Activated naive CD4-positive, alpha-beta T cell treated with anti-CD3 and anti-CD28 coated beads, Interleukin-2, amount 50 U/mL, for 24 hours (primary cell): Measurements from ENCODE around the gene RNASEH2B.

Source experiments
- H3K27ac Mint-ChIP-seq: one replicate; pipeline ENCODE4 v1.8.0; 2021; ENCODE audit warnings: mild to moderate bottlenecking, mixed read lengths
- H3K27me3 Mint-ChIP-seq: one replicate; pipeline ENCODE4 v1.8.0; 2021; ENCODE audit warnings: mixed read lengths
- H3K36me3 Mint-ChIP-seq: one replicate; pipeline ENCODE4 v1.8.0; 2021; ENCODE audit warnings: mixed read lengths
- H3K4me1 Mint-ChIP-seq: one replicate; pipeline ENCODE4 v1.8.0; 2021; ENCODE audit warnings: mixed read lengths
- H3K4me3 Mint-ChIP-seq: one replicate; pipeline ENCODE4 v1.8.0; 2021; ENCODE audit warnings: mild to moderate bottlenecking, mixed read lengths
- H3K9me3 Mint-ChIP-seq: one replicate; pipeline ENCODE4 v1.8.0; 2021; ENCODE audit warnings: mixed read lengths

Gene RNASEH2B

DNA sequence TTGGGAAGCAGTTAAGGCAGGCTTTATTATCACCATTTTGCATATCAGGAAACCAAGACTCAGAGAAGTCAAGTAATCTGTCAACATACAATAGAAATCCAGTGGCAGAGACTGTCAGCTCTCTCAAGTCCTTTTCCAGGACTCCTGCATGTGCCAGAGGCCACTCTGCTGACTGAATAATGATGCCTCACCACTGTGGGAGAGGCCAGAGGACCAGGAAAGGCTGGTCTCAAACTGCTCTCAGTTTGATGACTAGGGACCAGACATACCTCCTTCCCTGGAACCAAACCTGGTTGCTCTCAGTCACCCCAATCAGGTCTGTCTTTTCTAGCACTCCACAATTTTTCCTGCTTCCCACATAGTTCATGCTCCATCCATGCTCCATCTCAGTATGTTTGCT lies 8.0 kb downstream of the RNASEH2B start:
- H3K4me3 Mint-ChIP-seq, result no peak overlapping the region

GRCh38 chr13:50918567-50918966 lies 9.0 kb downstream of the RNASEH2B start:
- Mint-ChIP-seq H3K36me3 (peaks cover 21% of the 10 kb centered on the region), H3K9me3 (peaks cover 11% of the 10 kb centered on the region), H3K4me3 (no peak overlapping the region), H3K27ac (no peak overlapping the region), H3K27me3 (no peaks in the 10 kb centered on the region), H3K4me1 (peaks cover 63% of the 10 kb centered on the region)

More for the DNA sequence above, 8.0 kb downstream of the RNASEH2B start:
- Mint-ChIP-seq H3K4me1 (peaks cover 61% of the 10 kb centered on the region), H3K27me3 (no peaks in the 10 kb centered on the region), H3K9me3 (peaks cover 4% of the 10 kb centered on the region), H3K36me3 (peaks cover 12% of the 10 kb centered on the region), H3K27ac (no peak overlapping the region)

GRCh38 chr13:50919277-50919676 lies 9.7 kb downstream of the RNASEH2B start:
- H3K27ac Mint-ChIP-seq, result no peak overlapping the region
- H3K4me3 Mint-ChIP-seq, result no peak overlapping the region
- H3K9me3 Mint-ChIP-seq, result peaks cover 15% of the 10 kb centered on the region
- H3K4me1 Mint-ChIP-seq, result peaks cover 62% of the 10 kb centered on the region
- no peaks in the 10 kb centered on the region for H3K27me3 Mint-ChIP-seq
- H3K36me3 Mint-ChIP-seq, result peaks cover 27% of the 10 kb centered on the region

DNA sequence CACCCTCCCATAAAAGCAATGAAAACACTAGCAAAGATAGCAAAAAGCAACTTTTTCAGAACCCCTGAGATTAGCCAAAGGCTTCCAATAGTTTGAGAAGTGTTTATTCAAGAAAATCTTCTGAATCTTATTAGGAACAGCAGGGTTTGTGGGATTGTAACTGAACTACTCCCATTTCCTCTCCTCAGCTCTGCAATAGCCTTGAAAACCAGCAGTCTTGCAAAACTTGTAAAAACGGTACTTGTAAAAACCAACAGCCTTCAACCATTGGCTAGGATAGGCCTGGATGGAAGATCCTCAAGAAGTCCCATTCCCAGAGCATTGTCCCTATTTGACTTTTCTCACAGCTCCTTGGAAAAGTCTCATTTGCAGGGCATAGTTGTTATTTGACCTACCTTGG lies 12.1 kb downstream of the RNASEH2B start:
- Mint-ChIP-seq H3K27me3 (no peaks in the 10 kb centered on the region), H3K4me1 (peaks cover 56% of the 10 kb centered on the region), H3K4me3 (no peak overlapping the region), H3K27ac (no peak overlapping the region), H3K36me3 (peaks cover 36% of the 10 kb centered on the region), H3K9me3 (peaks cover 16% of the 10 kb centered on the region)

DNA sequence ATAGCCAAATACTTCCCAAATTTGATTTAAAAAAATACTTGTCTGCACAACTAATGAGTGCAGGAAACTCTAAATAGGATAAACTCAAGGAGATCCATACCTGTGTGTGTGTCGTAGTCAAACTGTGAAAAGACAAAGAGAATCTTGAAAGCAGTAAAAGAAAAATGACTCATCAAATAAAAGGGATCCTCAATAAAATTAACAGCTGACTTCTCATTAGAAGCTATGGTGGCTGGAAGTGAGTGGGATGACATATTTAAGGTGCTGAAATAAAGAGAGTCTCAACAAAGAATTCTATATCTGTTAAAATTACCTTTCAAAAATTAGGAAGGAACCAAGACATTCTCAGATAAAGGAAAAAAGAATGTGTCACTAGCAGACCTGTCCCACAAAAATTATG lies 13.7 kb downstream of the RNASEH2B start:
- H3K27ac Mint-ChIP-seq, result no peak overlapping the region

GRCh38 chr13:50924025-50924424 lies 14.4 kb downstream of the RNASEH2B start:
- Mint-ChIP-seq H3K27me3 (no peaks in the 10 kb centered on the region), H3K27ac (no peak overlapping the region), H3K4me1 (peaks cover 50% of the 10 kb centered on the region), H3K4me3 (no peak overlapping the region), H3K36me3 (peaks cover 39% of the 10 kb centered on the region), H3K9me3 (peaks cover 16% of the 10 kb centered on the region)

More for the DNA sequence above, 13.7 kb downstream of the RNASEH2B start:
- Mint-ChIP-seq H3K27me3 (no peaks in the 10 kb centered on the region), H3K4me1 (peaks cover 54% of the 10 kb centered on the region), H3K9me3 (peaks cover 16% of the 10 kb centered on the region), H3K4me3 (no peak overlapping the region), H3K36me3 (peaks cover 36% of the 10 kb centered on the region)

DNA sequence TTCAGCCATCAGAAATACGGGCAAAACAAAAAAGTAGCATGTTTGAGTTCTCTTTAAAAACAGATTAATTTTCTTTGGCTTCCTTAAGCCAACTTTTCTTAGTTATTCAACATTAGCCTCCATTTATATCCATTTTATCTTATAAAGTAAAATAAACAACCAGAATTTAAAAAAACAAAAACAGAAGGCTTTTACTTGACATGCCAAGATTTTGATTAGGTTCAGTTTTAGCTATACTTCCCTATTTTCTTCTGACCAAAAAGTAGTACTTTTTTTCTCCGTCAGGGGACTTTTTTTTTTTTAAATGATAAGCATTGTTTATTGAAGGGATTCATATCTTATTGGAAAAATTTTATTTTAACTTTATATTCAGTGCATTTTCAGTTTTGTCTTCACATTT lies 18.1 kb downstream of the RNASEH2B start:
- Mint-ChIP-seq H3K9me3 (peaks cover 11% of the 10 kb centered on the region), H3K27me3 (no peaks in the 10 kb centered on the region), H3K36me3 (peaks cover 43% of the 10 kb centered on the region), H3K4me3 (no peak overlapping the region), H3K4me1 (peaks cover 43% of the 10 kb centered on the region), H3K27ac (no peak overlapping the region)

DNA sequence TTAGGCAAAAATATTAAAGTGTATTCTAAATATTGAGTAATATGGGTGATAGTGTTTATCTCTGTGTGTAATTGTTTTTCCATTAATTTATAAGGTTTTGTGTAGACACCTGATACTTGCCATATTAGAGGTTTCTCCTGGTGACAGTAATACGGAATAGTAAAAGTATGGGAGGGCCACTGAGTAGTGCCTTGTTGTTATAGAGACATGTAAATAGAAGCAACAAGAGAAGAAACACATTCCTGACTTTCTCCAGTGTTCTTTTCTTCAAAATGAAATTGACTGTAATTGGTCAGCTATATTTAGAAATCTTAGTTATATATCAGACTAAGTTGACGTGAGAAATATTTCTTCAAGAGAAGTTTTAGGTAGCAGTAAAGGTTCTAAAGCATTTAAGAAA lies 18.5 kb downstream of the RNASEH2B start:
- Mint-ChIP-seq H3K36me3 (peaks cover 42% of the 10 kb centered on the region), H3K4me3 (no peak overlapping the region), H3K9me3 (peaks cover 7% of the 10 kb centered on the region), H3K4me1 (peaks cover 42% of the 10 kb centered on the region), H3K27me3 (no peaks in the 10 kb centered on the region), H3K27ac (no peak overlapping the region)

- Mint-ChIP-seq H3K9me3 (peaks cover 5% of the 10 kb centered on the region), H3K4me1 (peaks cover 42% of the 10 kb centered on the region), H3K27ac (no peak overlapping the region), H3K4me3 (no peak overlapping the region), H3K36me3 (peaks cover 37% of the 10 kb centered on the region), H3K27me3 (no peaks in the 10 kb centered on the region)
Observed at GRCh38 chr13:50928659-50929462, 19.3 kb downstream of the RNASEH2B start.

GRCh38 chr13:50932091-50932490 lies 22.5 kb downstream of the RNASEH2B start:
- Mint-ChIP-seq H3K4me1 (peaks cover 24% of the 10 kb centered on the region), H3K9me3 (peaks cover 9% of the 10 kb centered on the region), H3K36me3 (peaks cover 47% of the 10 kb centered on the region), H3K4me3 (no peak overlapping the region), H3K27ac (no peak overlapping the region), H3K27me3 (no peaks in the 10 kb centered on the region)

DNA sequence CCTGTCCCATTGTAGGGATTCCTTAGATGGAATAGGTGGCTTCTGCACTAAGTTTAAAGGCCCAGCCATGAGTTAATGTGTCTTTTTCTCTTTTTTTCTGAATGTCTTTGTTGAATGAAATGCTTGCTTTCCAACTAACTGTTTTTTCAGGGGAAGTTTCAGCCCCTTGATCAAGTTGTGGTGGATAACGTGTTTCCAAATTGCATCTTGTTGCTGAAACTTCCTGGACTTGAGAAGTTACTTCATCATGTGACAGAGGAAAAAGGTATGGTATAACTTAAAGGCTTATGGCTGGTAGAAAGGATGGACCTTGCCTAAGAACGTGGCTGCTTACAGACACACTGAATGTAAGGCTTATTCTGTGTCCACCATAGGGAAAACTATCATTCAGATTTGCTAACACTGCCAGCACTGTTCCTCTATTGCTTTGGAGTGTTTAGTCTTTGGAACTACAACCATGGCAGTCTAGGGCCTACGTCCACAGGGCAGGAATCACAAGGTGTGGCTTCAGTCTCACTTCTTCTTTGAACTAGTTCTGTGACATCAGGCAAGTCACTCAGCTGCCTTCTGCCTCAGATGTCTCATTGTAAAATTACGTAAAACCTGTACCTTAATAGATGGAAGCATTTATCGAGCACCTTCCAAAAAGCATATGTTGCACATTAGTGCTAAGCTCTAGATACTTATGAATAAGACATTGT lies 25.3 kb downstream of the RNASEH2B start:
- peaks cover 8% of the 10 kb centered on the region for H3K4me1 Mint-ChIP-seq
- peaks cover 49% of the 10 kb centered on the region for H3K36me3 Mint-ChIP-seq
- no peaks in the 10 kb centered on the region for H3K27me3 Mint-ChIP-seq
- no peak overlapping the region for H3K27ac Mint-ChIP-seq
- no peak overlapping the region for H3K4me3 Mint-ChIP-seq
- peaks cover 9% of the 10 kb centered on the region for H3K9me3 Mint-ChIP-seq

DNA sequence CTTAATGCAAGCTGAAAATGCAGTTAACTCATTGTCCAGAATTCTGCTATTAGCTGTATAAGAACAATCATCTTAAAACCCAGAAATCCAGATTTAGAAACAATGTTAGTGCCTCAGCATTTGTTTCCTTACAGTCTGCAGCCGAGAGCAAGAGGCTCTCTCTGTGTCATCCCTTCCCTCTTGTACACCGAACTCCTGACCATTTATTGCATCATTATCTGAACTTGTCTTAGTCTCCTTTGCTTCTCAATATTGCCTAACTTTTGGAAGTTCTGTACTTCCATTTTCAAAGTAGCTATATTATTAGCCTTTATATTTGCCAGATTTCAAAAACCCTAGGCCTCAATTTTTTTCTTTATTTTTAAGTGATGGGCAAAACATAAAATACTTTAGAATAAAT lies 27.1 kb downstream of the RNASEH2B start:
- Mint-ChIP-seq H3K36me3 (peaks cover 51% of the 10 kb centered on the region), H3K4me1 (peaks cover 12% of the 10 kb centered on the region), H3K27ac (no peak overlapping the region), H3K27me3 (no peaks in the 10 kb centered on the region), H3K4me3 (no peak overlapping the region), H3K9me3 (peaks cover 9% of the 10 kb centered on the region)

DNA sequence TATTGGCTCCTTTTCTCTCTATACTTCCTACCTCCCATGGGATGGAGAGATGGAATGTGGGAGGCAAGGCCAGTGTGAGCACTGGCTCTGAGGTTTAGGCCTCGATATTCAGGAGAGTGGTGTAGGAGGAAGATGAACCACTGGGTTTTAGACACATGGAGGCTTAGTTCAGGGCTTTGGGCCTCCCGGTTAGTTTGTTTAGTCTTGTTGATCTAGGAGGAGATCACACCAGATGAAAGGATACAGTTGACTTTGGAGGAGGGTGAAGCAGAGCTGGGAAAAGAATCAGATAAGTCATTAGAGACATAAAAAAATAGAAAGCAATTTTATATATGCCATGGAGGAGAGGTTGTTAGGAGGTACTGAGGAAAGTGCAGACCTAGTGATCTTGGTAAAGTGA lies 30.9 kb downstream of the RNASEH2B start:
- no peaks in the 10 kb centered on the region for H3K27me3 Mint-ChIP-seq
- H3K9me3 Mint-ChIP-seq, result peaks cover 7% of the 10 kb centered on the region
- peaks cover 39% of the 10 kb centered on the region for H3K36me3 Mint-ChIP-seq
- H3K4me3 Mint-ChIP-seq, result no peak overlapping the region
- H3K4me1 Mint-ChIP-seq, result peaks cover 10% of the 10 kb centered on the region
- peak overlapping the region; percentile 41 for H3K27ac Mint-ChIP-seq

DNA sequence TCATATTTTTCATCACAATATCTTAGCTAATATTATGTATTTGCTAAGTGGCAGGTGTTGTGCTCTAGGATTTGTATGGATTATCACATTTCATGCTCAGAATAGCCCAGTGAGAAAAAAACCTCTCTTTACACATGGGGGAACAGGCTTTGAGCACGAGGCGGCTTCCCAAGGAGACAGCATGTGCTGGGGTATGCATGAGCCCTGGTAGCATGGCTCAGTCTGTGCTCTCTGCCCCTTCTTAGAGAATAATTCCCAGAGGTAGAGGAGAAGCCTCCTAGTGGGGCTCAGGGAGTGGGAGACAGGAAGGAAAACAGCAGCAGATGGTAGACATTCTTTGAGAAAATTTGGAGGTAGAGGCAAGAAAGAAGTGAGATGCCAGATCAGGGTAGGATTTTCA lies 31.6 kb downstream of the RNASEH2B start:
- H3K4me1 Mint-ChIP-seq, result peaks cover 6% of the 10 kb centered on the region
- H3K27ac Mint-ChIP-seq, result no peak overlapping the region
- H3K4me3 Mint-ChIP-seq, result no peak overlapping the region
- H3K9me3 Mint-ChIP-seq, result peaks cover under 1% of the 10 kb centered on the region
- peaks cover 34% of the 10 kb centered on the region for H3K36me3 Mint-ChIP-seq
- H3K27me3 Mint-ChIP-seq, result no peaks in the 10 kb centered on the region

DNA sequence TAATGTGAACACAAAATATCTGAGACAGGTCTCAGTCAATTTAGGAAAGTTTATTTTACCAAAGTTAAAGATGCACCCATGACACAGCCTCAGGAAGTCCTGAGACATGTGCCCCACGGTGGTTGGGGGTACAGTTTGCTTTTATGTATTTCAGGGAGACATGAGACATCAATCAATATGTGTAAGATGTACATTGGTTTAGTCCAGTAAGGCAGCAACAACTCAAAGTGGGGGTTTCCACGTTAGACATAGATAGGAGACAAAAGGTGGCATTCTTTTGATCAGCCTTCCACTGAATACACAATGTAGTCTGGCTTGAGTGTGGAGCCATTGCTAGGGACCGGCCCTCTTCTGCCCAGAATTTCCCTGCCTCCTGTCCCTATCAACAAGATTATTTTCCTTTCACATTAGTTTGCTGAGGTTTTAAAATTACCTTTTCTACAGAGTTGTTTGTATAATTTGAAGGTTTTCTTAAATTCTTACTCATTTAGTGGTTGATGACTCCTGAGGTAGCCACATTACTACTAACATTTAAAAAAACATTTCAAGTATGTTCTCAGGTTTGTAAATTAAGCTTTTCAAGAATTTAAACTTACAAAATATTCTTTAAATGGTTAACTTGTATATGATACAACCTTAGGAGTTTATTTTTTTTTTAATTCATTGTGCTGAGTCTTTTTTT lies 33.2 kb downstream of the RNASEH2B start:
- no peaks in the 10 kb centered on the region for H3K27me3 Mint-ChIP-seq
- H3K9me3 Mint-ChIP-seq, result no peaks in the 10 kb centered on the region
- H3K4me1 Mint-ChIP-seq, result peaks cover 6% of the 10 kb centered on the region
- H3K4me3 Mint-ChIP-seq, result no peak overlapping the region
- H3K36me3 Mint-ChIP-seq, result peaks cover 35% of the 10 kb centered on the region
- no peak overlapping the region for H3K27ac Mint-ChIP-seq

DNA sequence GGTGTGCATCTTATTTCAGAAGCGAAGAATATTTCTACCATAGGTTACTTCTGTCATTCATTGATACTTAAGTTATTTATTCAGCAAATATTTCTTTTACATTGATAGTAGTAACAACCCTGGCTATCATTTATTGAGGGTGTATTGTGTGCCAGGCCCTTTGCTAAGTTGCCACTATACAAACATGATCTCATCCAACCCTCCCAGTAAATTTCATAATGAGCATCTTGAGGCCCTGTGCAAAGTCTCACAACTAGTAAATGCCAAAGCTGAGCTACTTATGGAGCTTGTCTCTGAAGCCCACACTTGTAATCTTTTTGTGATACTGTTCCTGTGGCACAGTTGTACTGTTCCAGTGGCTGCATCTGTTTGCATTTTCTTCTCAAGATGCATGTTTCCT lies 36.1 kb downstream of the RNASEH2B start:
- Mint-ChIP-seq H3K36me3 (peaks cover 32% of the 10 kb centered on the region), H3K4me1 (peaks cover 4% of the 10 kb centered on the region), H3K27ac (no peak overlapping the region), H3K27me3 (no peaks in the 10 kb centered on the region), H3K9me3 (no peaks in the 10 kb centered on the region), H3K4me3 (no peak overlapping the region)
